Sigmoid colon (tissue), 3 donors: ENCODE results near the gene SLIT3.

Source experiments
- POLR2A ChIP-seq, 2 donors: fragments of 450-650 bp; IDR thresholded peaks; one replicate each; pipeline ENCODE4 v1.6.1; 2016; ENCODE audit warnings: antibody characterized with exemption in 2 of 2, mild to moderate bottlenecking in 2 of 2, moderate library complexity in 2 of 2
- TF ChIP-seq, protein P1 (sequence below), 4 experiments: fragments of 450-650 bp in 3 of 4; fragments of 200-600 bp in 1 of 4; IDR thresholded peaks; one replicate each; pipeline ENCODE4 v1.5.1; 2016 to 2019; ENCODE audit warnings: antibody characterized with exemption in 4 of 4, mild to moderate bottlenecking in 3 of 4, moderate library complexity in 2 of 4

- TF ChIP-seq, protein P1, sequence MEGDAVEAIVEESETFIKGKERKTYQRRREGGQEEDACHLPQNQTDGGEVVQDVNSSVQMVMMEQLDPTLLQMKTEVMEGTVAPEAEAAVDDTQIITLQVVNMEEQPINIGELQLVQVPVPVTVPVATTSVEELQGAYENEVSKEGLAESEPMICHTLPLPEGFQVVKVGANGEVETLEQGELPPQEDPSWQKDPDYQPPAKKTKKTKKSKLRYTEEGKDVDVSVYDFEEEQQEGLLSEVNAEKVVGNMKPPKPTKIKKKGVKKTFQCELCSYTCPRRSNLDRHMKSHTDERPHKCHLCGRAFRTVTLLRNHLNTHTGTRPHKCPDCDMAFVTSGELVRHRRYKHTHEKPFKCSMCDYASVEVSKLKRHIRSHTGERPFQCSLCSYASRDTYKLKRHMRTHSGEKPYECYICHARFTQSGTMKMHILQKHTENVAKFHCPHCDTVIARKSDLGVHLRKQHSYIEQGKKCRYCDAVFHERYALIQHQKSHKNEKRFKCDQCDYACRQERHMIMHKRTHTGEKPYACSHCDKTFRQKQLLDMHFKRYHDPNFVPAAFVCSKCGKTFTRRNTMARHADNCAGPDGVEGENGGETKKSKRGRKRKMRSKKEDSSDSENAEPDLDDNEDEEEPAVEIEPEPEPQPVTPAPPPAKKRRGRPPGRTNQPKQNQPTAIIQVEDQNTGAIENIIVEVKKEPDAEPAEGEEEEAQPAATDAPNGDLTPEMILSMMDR (IDR thresholded peaks at IDR 0.05) = no peak
- no peak for TF ChIP-seq POLR2A (IDR thresholded peaks at IDR 0.05)
These were observed 148.5 kb downstream of the SLIT3 start for GRCh38 chr5:169152453-169152852.
